Breast epithelium (tissue), 4 donors: Measurements from ENCODE around the gene ALG5. TPM values are rescaled to one million over a fixed set of nuclear protein-coding genes. Genes with fewer than 3 reads are reported as not detected.

Experiments
- DNase-seq, 2 donors: peaks; one replicate each; pipeline ENCODE4 v3.0.0-alpha.2; 2019; ENCODE audit warnings: low spot score in 2 of 2
- H3K27ac ChIP-seq, 2 donors: fragments of 200-600 bp; sonication (generic) in 1 of 2; one replicate each; pipeline ENCODE4 v1.5.1; 2016 to 2019; ENCODE audit warnings: mild to moderate bottlenecking in 1 of 2
- H3K27me3 ChIP-seq, 2 donors: fragments of 200-600 bp; sonication (generic) in 1 of 2; one replicate each; pipeline versions ENCODE4 v1.5.1 to v1.6.0; 2017 to 2019; ENCODE audit warnings: control low read depth in 1 of 2, mild to moderate bottlenecking in 1 of 2
- H3K36me3 ChIP-seq: fragments of 200-600 bp; one replicate; pipeline ENCODE4 v1.5.1; 2019
- H3K4me1 ChIP-seq, 2 donors: fragments of 200-600 bp; sonication (generic); one replicate each; pipeline ENCODE4 v1.5.1; 2016 to 2019; ENCODE audit warnings: control low read depth in 1 of 2
- H3K4me3 ChIP-seq, 3 donors: fragments of 200-600 bp; sonication (generic); 1 replicate in 2 of 3; 2 replicates in 1 of 3; pipeline ENCODE4 v1.5.1; 2016 to 2019; ENCODE audit warnings: mild to moderate bottlenecking in 3 of 3, moderate library complexity in 2 of 3
- H3K9me3 ChIP-seq, 2 donors: fragments of 200-600 bp; sonication (generic) in 1 of 2; one replicate each; pipeline ENCODE4 v1.5.1; 2016 to 2019; ENCODE audit warnings: control low read depth in 1 of 2
- POLR2A ChIP-seq: fragments of 450-650 bp; IDR thresholded peaks from one replicate; pipeline ENCODE4 v1.6.1; 2016; ENCODE audit warnings: antibody characterized with exemption, mild to moderate bottlenecking, moderate library complexity
- POLR2AphosphoS5 ChIP-seq, 3 donors: sonication (generic); formaldehyde crosslinking; IDR thresholded peaks; one replicate each; pipeline ENCODE4 v1.6.1; 2017; ENCODE audit warnings: antibody characterized with exemption in 3 of 3
- intact Hi-C: fragments of 100-400 bp; cut with DNase I; formaldehyde crosslinking; loops from one replicate; pipeline ENCODE4 v1.15.1; 2023; ENCODE audit warnings: low total_unique reads
- total RNA-seq, 3 donors: library from RNA; depleted of rRNA; stranded (reverse); fragments of >200 nt; gene quantifications; one replicate each; pipeline ENCODE4 v1.1.0, GENCODE V29; 2016
- TF ChIP-seq, protein P1 (sequence below), 3 donors: fragments of 450-650 bp; IDR thresholded peaks; one replicate each; pipeline ENCODE4 v1.5.1; 2016 to 2017; ENCODE audit warnings: antibody characterized with exemption in 3 of 3, mild to moderate bottlenecking in 3 of 3, moderate library complexity in 3 of 3

Gene ALG5
- total RNA-seq, 3 donors from 2014 or later, result 32.6 to 37.0 (median 32.8) TPM

DNA sequence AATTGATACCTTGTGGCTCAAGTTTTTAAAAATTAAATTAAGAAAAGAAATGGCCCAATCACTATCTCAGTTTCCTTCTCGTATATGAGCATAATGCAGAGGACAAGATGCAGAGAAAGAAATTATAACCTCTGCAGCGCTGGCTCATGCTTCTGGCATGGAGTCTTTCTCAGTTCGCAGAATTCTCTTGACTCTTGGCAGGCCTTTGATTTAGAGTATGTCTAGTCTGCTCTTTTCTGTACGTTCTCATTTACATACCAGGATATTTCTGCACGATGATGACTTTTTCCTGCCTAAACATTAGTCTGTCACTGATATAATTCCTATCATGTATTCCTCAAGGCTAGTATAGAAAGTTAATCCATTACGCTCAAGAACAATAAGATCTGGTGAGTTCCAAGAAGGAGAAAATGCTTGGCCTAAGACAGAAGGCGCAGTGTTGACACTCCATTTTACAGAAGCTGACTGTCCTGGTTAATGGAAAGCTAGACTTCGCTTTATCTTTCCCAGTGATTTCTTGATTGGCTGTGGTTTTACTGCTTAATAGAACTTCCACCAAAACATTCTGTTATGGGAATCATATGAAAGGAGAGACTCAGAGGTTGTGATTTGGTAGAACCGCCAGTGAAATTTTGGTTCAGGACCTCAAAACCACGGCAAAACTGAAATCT lies 77.4 kb downstream of the ALG5 start:
- intact Hi-C loops, result no loop called here

DNA sequence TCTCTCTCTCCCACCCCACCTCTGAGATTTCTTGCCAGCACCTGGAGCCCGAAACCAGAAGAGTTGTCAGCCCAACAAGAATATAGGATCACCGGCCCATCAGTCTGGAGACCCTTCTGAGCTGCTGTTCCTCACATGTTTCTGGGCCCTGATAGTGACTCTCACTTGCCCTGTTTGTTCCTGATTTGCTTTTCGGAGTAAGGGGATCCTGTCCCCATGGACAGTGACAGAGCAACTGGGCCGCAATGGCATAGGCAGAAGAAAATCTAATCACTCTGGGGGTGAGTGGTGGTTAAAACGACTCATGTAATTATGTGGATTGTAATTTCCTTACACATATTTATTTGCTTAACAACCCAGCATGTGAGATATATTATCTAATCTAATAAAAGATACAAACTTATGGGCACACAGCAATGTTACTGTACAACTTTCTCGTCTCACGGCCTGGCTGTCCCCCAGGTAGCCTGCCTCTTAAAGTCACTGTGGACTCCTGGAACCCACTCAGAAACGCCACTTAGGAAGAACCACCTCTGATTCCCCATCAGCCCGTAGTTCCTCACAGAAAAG lies 78.4 kb downstream of the ALG5 start:
- peak overlapping the region in 1 of 2 donors; percentile 70 for H3K27ac ChIP-seq
- TF ChIP-seq POLR2AphosphoS5 (IDR thresholded peaks at IDR 0.05) (no peak), POLR2A (no peak)
- TF ChIP-seq, protein P1, sequence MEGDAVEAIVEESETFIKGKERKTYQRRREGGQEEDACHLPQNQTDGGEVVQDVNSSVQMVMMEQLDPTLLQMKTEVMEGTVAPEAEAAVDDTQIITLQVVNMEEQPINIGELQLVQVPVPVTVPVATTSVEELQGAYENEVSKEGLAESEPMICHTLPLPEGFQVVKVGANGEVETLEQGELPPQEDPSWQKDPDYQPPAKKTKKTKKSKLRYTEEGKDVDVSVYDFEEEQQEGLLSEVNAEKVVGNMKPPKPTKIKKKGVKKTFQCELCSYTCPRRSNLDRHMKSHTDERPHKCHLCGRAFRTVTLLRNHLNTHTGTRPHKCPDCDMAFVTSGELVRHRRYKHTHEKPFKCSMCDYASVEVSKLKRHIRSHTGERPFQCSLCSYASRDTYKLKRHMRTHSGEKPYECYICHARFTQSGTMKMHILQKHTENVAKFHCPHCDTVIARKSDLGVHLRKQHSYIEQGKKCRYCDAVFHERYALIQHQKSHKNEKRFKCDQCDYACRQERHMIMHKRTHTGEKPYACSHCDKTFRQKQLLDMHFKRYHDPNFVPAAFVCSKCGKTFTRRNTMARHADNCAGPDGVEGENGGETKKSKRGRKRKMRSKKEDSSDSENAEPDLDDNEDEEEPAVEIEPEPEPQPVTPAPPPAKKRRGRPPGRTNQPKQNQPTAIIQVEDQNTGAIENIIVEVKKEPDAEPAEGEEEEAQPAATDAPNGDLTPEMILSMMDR (IDR thresholded peaks at IDR 0.05), result no peak

More for the DNA sequence above, 77.4 kb downstream of the ALG5 start:
- no peak for DNase-seq
- no peak overlapping the region for H3K4me3 ChIP-seq
- no peaks in the 10 kb centered on the region for H3K27me3 ChIP-seq
- TF ChIP-seq POLR2A, result no peak
- no peak for TF ChIP-seq POLR2AphosphoS5 (IDR thresholded peaks at IDR 0.05)
- TF ChIP-seq, protein P1 (IDR thresholded peaks at IDR 0.05), result no peak
- no peaks in the 10 kb centered on the region for H3K4me1 ChIP-seq
- H3K9me3 ChIP-seq, result no peaks in the 10 kb centered on the region
- H3K36me3 ChIP-seq, result no peaks in the 10 kb centered on the region
- H3K27ac ChIP-seq, result no peak overlapping the region

DNA sequence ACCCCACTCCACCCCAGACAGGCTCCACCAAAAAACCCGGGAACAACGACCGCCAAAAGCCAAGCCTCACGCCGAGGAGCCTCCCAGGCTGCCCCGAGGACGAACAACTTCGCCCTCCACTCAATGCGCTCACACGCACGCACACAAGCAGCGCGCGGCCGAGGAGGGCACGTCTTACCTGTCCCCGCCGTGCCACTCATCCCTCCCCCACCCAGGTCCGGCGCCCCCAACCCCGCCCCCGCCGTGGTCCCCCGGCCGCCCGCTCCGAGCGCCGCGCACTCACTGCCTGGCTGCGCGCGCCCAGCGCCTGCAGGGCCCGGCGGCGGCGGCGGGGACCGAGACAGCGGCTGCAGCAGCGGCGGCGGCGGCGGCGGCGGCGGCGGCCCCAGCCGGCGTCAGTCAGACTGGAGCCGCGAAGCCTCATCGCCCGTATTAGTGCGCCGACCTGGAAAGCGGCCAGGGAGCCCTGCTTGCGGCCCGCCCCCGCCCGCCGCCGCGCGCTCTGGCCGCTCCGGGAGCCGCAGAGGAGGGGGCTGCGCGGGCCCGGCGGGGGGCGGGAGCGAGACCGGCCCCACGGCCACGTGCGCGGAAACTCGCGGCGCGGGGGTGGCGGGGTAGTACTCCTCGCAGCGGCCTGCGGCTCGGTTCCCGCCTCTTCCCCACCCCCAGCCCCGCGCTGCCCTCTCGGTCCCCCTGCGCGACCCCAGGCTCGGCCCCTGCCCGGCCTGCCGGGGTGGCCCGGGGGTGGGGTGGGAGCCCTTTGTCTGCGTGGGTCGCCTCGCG lies 79.1 kb downstream of the ALG5 start, which contains the start of gene SMAD9:
Gene SMAD9, minus strand, starts transcription at position 406 of the 783 bp plus-strand sequence. CDS start 40,549 bp downstream, outside the sequence.
- Histone ChIP-seq H3K4me3 (peak within 1 kb of the TSS; percentile 68 to 85 (median 70)), H3K9me3 (no peaks in the 10 kb centered on the region), H3K36me3 (no peaks in the 10 kb centered on the region), H3K4me1 (no peaks in the 10 kb centered on the region), H3K27me3 (no peaks in the 10 kb centered on the region), H3K27ac (peak within 1 kb of the TSS; percentile 29 to 70)
- peak; percentile 30 to 61 for DNase-seq
- intact Hi-C loops, result loop anchor here (5.0 kb wide), 1 partner anchor 1248 kb away; no protein-coding TSS in a partner anchor
- TF ChIP-seq, protein P1 (IDR thresholded peaks at IDR 0.05), result no peak
- TF ChIP-seq POLR2AphosphoS5 (IDR thresholded peaks at IDR 0.05) (no peak), POLR2A (no peak)

More for the DNA sequence above, 78.4 kb downstream of the ALG5 start:
- Histone ChIP-seq H3K4me1 (no peaks in the 10 kb centered on the region), H3K9me3 (no peaks in the 10 kb centered on the region), H3K27me3 (no peaks in the 10 kb centered on the region), H3K4me3 (peak overlapping the region; percentile 68 to 85 (median 70)), H3K36me3 (no peaks in the 10 kb centered on the region)
- intact Hi-C loops, result no loop called here
- DNase-seq, result no peak

DNA sequence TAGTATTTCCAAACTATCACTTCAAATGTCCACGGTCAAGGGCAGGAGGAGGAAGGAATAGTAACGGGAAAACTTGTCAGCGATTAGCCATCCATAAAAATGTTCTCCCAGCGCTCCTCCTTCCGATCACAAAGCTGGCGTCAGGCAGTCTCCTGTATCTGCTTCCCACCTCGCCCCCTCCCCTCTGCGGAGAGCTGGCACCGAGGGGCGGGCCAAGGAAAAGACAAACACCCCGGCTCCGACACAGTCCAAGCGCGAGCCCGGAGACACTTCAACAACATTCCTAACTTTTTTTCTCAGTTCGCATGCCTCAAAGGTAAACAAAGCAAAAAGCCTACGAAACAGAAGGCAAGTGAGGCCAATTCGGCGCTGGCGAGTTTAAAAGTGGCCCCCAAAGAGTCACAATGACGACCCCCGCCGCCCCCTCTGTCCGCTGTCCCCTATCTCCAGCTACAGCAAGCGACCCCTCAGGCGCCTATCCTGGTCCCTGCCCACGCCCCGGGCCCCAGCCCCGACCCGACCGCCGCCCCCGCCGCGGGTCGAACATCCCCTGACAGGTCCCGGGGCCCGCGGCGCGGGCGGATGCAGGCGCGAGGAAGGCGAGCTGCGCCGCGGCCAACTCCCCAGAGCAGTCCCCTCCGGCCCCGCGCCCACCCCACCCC lies 79.8 kb downstream of the ALG5 start:
- no peak for TF ChIP-seq POLR2AphosphoS5 (IDR thresholded peaks at IDR 0.05)
- TF ChIP-seq, protein P1 (IDR thresholded peaks at IDR 0.05), result no peak
- TF ChIP-seq POLR2A, result no peak
- H3K4me1 ChIP-seq, result no peaks in the 10 kb centered on the region

More for the DNA sequence above, 79.8 kb downstream of the ALG5 start:
- H3K4me3 ChIP-seq, result peak overlapping the region; percentile 68 to 85 (median 70)
- intact Hi-C loops, result loop anchor here (5.0 kb wide), 1 partner anchor 1247 kb away; no protein-coding TSS in a partner anchor
- DNase-seq, result no peak
- H3K27me3 ChIP-seq, result no peaks in the 10 kb centered on the region
- H3K36me3 ChIP-seq, result no peaks in the 10 kb centered on the region
- peak overlapping the region; percentile 29 to 70 for H3K27ac ChIP-seq
- no peaks in the 10 kb centered on the region for H3K9me3 ChIP-seq
